Endodermal cell (in vitro differentiated cells): Measurements from ENCODE around the gene CD14. TPM values are rescaled to one million over a fixed set of nuclear protein-coding genes. Genes with fewer than 3 reads are reported as not detected.
"Not testable (repeated sequence)": the region's sequence is repeated elsewhere in the genome, so short reads cannot be mapped to it uniquely, and the experiment has no call there.

Experiments
- DNase-seq: peaks from one replicate; pipeline ENCODE4 v3.0.0-alpha.2; 2017
- H3K27ac ChIP-seq: 2 replicates; pipeline ENCODE4 v1.5.1; 2013; ENCODE audit warnings: mild to moderate bottlenecking, low read depth, low read length, moderate library complexity
- H3K27me3 ChIP-seq: 2 replicates; pipeline ENCODE4 v1.6.1; 2013; ENCODE audit warnings: mild to moderate bottlenecking, low read length, moderate library complexity; ENCODE audit not compliant: insufficient read depth, control insufficient read depth, poor library complexity, severe bottlenecking
- H3K36me3 ChIP-seq: 2 replicates; pipeline ENCODE4 v1.7.0; 2013; ENCODE audit warnings: mild to moderate bottlenecking, low read length, moderate library complexity; ENCODE audit not compliant: control insufficient read depth, insufficient read depth
- H3K4me1 ChIP-seq: one replicate; pipeline ENCODE4 v1.7.0; 2013; ENCODE audit warnings: low read length; ENCODE audit not compliant: control insufficient read depth, insufficient read depth
- H3K4me3 ChIP-seq: 2 replicates; pipeline ENCODE4 v1.5.1; 2013; ENCODE audit warnings: mild to moderate bottlenecking, low read length, moderate library complexity
- H3K9ac ChIP-seq: 2 replicates; pipeline ENCODE4 v1.6.1; 2013; ENCODE audit warnings: mild to moderate bottlenecking, low read length, moderate library complexity; ENCODE audit not compliant: poor library complexity, severe bottlenecking; ENCODE audit errors: extremely low read depth
- H3K9me3 ChIP-seq: 2 replicates; pipeline ENCODE4 v1.6.1; 2013; ENCODE audit warnings: mild to moderate bottlenecking, low read length, moderate library complexity; ENCODE audit not compliant: control insufficient read depth
- H3K27ac Mint-ChIP-seq: 2 replicates; pipeline ENCODE4 v1.8.0; 2020; ENCODE audit warnings: mixed read lengths
- H3K27me3 Mint-ChIP-seq: 2 replicates; pipeline ENCODE4 v1.8.0; 2021; ENCODE audit warnings: mild to moderate bottlenecking, mixed read lengths; ENCODE audit not compliant: insufficient read depth
- H3K36me3 Mint-ChIP-seq: 2 replicates; pipeline ENCODE4 v1.8.0; 2020; ENCODE audit warnings: low read depth, mixed read lengths
- H3K4me1 Mint-ChIP-seq: 2 replicates; pipeline ENCODE4 v1.8.0; 2020; ENCODE audit warnings: mixed read lengths
- H3K4me3 Mint-ChIP-seq: 2 replicates; pipeline ENCODE4 v1.8.0; 2020; ENCODE audit warnings: mild to moderate bottlenecking, moderate library complexity, mixed read lengths
- H3K9me3 Mint-ChIP-seq: 2 replicates; pipeline ENCODE4 v1.8.0; 2020; ENCODE audit warnings: mild to moderate bottlenecking, mixed read lengths
- WGBS, 2 experiments: methylation state at CpG; one replicate each; pipeline versions ENCODE4 v1.1.5 to v1.1.7; 2013; ENCODE audit warnings: missing lambda C conversion rate in 2 of 2, mixed read lengths in 1 of 2; ENCODE audit not compliant: insufficient coverage in 1 of 2, insufficient read length in 1 of 2; 5-methylcytosine and 5-hydroxymethylcytosine counted together
- total RNA-seq, 2 donors: library from RNA; stranded (reverse); fragmentation: NEBNext Ultra II Directional in 1 of 2; extraction: Animal tissue kit (Norgen Biotek cat#: 25700) in 1 of 2; gene quantifications; 2 replicates in 1 of 2; 3 replicates in 1 of 2; pipeline ENCODE4 v1.2.1, GENCODE V29; 2021
- TF ChIP-seq, protein P1 (sequence below): fragments of 200-600 bp; sonication (generic); conservative IDR thresholded peaks from 2 replicates; pipeline ENCODE4 v1.5.0; 2021; ENCODE audit warnings: antibody characterized with exemption, mild to moderate bottlenecking

CD14 gene
- total RNA-seq, 2 donors from 2014 or later = 0.18 TPM; not detected in 1

DNA sequence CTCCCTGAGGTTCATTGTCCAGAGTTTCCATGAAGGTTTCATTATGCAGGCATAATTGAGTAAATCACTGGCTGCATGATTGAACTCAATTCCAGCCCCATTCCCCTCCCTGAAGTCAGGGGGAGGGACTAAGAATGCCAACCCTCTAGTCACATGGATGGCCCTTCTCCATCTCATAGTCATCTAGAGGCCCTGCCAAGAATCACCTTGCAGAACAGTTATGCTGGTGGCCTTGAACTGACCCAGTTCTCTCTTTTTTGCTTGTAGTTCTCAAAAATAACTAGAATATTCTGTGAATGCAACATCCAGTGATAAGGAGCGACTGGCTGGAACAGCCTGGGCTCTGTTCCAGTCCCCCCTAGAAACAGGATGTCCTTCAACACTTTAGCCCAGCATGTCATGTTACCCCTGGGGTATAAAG is 36.6 kb downstream of the CD14 start:
- WGBS, 2 experiments = 92% methylated on average over 1 of the region's 1 CpG; no CpG with 5 or more reads in 1 of the 2 experiments
- no peak overlapping the region for H3K27ac ChIP-seq
- no peak for DNase-seq
- H3K9me3 ChIP-seq = no peaks in the 10 kb centered on the region
- no peaks in the 10 kb centered on the region for H3K36me3 ChIP-seq
- no peak overlapping the region for H3K4me3 ChIP-seq
- Mint-ChIP-seq H3K4me3 (no peak overlapping the region), H3K27ac (no peak overlapping the region), H3K36me3 (no peaks in the 10 kb centered on the region), H3K4me1 (peaks cover 3% of the 10 kb centered on the region), H3K27me3 (peaks cover 7% of the 10 kb centered on the region), H3K9me3 (peaks cover 4% of the 10 kb centered on the region)
- H3K9ac ChIP-seq = no peak overlapping the region
- TF ChIP-seq, protein P1, sequence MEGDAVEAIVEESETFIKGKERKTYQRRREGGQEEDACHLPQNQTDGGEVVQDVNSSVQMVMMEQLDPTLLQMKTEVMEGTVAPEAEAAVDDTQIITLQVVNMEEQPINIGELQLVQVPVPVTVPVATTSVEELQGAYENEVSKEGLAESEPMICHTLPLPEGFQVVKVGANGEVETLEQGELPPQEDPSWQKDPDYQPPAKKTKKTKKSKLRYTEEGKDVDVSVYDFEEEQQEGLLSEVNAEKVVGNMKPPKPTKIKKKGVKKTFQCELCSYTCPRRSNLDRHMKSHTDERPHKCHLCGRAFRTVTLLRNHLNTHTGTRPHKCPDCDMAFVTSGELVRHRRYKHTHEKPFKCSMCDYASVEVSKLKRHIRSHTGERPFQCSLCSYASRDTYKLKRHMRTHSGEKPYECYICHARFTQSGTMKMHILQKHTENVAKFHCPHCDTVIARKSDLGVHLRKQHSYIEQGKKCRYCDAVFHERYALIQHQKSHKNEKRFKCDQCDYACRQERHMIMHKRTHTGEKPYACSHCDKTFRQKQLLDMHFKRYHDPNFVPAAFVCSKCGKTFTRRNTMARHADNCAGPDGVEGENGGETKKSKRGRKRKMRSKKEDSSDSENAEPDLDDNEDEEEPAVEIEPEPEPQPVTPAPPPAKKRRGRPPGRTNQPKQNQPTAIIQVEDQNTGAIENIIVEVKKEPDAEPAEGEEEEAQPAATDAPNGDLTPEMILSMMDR = no peak
- H3K27me3 ChIP-seq = peaks cover 6% of the 10 kb centered on the region
- H3K4me1 ChIP-seq = no peaks in the 10 kb centered on the region

DNA sequence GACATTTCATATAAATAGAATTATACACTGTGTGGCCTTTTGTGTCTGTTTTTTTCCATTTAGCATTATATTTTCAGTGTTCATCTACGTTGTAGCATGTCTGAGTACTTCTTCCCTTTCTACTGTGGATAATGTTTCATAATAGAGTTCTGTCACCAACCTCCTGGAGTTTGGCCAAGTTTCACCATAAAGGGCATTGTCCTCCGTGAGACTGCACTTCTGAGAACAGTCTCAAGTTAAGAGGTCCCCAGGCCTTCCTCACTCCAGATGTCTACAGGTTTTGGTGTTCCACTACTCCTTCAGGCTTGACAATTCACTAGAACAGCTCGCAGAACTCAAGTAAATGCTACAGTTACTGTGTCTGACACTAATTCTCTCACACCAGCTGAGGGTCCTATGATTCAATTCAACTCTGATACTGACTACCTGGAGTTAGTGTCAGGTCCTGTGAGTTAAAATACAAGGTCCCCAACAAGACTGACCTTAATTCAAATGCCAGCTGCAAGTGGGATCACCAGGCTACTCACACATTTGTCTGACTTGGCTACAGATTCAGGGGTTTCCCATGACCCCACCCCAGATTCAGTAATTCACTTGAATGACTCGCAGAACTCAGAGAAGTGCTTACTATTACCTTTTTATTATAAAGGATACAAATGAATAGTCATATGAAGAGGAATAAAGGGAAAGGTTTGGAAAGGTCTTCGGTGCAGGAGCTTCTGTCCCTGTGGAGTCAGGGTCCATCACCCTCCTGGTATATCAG is 37.3 kb downstream of the CD14 start:
- DNase-seq = no peak
- Histone ChIP-seq H3K9me3 (no peaks in the 10 kb centered on the region), H3K9ac (no peak overlapping the region), H3K4me3 (no peak overlapping the region), H3K4me1 (no peaks in the 10 kb centered on the region), H3K36me3 (no peaks in the 10 kb centered on the region), H3K27me3 (peaks cover 6% of the 10 kb centered on the region), H3K27ac (no peak overlapping the region)
- Mint-ChIP-seq H3K9me3 (peaks cover 4% of the 10 kb centered on the region), H3K4me1 (peaks cover 3% of the 10 kb centered on the region), H3K4me3 (no peak overlapping the region), H3K27me3 (peaks cover 7% of the 10 kb centered on the region), H3K36me3 (no peaks in the 10 kb centered on the region), H3K27ac (no peak overlapping the region)
- TF ChIP-seq, protein P1 = no peak
- 86 to 90% methylated on average over 4 to 5 of the region's 5 CpGs for WGBS, 2 experiments

DNA sequence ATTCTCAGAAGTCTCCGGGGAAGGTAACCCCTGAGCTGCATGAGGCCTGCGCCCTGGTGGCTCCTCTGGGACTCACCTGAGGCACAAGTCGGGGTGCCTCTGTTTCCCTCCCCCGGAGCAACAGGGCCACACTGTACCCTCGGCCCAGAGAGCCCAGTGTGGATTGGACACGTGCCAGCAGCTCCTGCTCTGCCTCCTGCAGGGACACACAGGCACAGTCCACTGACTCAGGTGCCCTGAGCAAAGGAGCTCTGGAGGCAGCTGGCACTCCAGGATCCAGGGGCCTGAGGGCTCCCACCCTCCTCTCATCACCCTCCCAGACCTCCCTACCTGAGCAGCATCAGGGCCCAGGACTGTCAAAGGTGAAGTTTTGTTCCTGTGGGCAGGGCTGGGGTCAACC is 38.8 kb downstream of the CD14 start:
- no peak overlapping the region for H3K27ac ChIP-seq
- Mint-ChIP-seq H3K36me3 (no peaks in the 10 kb centered on the region), H3K4me3 (peak overlapping the region; percentile 72), H3K4me1 (peaks cover 3% of the 10 kb centered on the region), H3K27ac (no peak overlapping the region), H3K27me3 (peaks cover 7% of the 10 kb centered on the region), H3K9me3 (peaks cover 4% of the 10 kb centered on the region)
- H3K27me3 ChIP-seq = peaks cover 6% of the 10 kb centered on the region
- WGBS, 2 experiments = 88 to 90% methylated on average over 2 to 6 of the region's 6 CpGs
- no peaks in the 10 kb centered on the region for H3K36me3 ChIP-seq
- no peak overlapping the region for H3K9ac ChIP-seq
- H3K4me3 ChIP-seq = no peak overlapping the region
- no peaks in the 10 kb centered on the region for H3K9me3 ChIP-seq
- DNase-seq = no peak
- no peaks in the 10 kb centered on the region for H3K4me1 ChIP-seq
- TF ChIP-seq, protein P1 = no peak

DNA sequence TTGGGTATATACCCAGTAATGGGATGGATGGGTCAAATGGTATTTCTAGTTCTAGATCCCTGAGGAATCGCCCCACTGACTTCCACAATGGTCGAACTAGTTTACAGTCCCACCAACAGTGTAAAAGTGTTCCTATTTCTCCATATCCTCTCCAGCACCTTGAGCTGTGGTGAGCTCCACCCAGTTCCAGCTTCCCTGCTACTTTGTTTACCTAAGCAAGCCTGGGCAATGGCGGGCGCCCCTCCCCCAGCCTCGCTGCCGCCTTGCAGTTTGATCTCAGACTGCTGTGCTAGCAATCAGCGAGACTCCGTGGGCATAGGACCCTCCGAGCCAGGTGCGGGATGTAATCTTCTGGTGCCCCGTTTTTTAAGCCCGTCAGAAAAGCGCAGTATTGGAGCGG is 39.9 kb downstream of the CD14 start:
- H3K9ac ChIP-seq, H3K36me3 Mint-ChIP-seq, H3K27me3 ChIP-seq, H3K9me3 Mint-ChIP-seq, H3K27me3 Mint-ChIP-seq, DNase-seq, H3K9me3 ChIP-seq, H3K4me1 ChIP-seq, H3K4me3 ChIP-seq, H3K36me3 ChIP-seq, H3K27ac ChIP-seq, H3K4me1 Mint-ChIP-seq: not testable (repeated sequence)
- H3K4me3 Mint-ChIP-seq = peak overlapping the region; percentile 72
- WGBS, 2 experiments = 81 to 95% methylated on average over 4 to 13 of the region's 14 CpGs
- H3K27ac Mint-ChIP-seq = peak overlapping the region; percentile 96
